Hepatocyte (in vitro differentiated cells): ENCODE data around the gene HADHA.

Experiments used
- EZH2 ChIP-seq: fragments of 200-600 bp; sonication (generic); IDR thresholded peaks from 2 replicates; pipeline ENCODE4 v1.6.1; 2016; ENCODE audit warnings: antibody characterized with exemption, mild to moderate bottlenecking, borderline replicate concordance
- EZH2phosphoT487 ChIP-seq: fragments of 200-600 bp; sonication (generic); IDR thresholded peaks from one replicate; pipeline ENCODE4 v1.6.1; 2018; ENCODE audit warnings: antibody characterized with exemption, mild to moderate bottlenecking, low read depth, moderate library complexity; ENCODE audit not compliant: unreplicated experiment, severe bottlenecking
- TF ChIP-seq, protein P1 (sequence below): fragments of 200-600 bp; sonication (generic); IDR thresholded peaks from 2 replicates; pipeline ENCODE4 v1.5.1; 2016; ENCODE audit warnings: antibody characterized with exemption, mild to moderate bottlenecking; ENCODE audit not compliant: poor library complexity

DNA sequence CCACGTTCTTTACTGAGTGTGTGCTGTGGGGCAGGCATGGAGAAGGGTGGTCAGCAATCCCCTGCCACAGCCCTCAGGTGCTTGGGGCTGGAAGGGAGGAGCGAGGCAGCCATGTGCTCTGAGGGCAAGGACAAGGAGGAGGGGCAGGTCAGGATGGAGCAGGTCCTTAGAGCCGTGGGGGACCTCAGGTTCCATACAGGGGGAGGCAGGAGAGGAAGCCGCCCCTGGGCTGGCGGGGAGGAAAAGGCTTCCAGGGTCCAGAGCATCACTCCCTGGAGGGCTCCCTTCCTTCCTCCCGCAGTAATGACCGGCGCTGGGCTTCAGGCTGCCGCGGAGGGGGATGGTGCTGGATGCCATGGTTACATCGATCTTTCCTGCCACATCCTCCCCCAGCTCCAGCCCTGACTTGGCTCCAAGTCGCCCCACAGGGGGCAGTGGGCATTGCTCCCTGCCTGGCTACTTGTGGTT, 65.0 kb downstream of the HADHA start:
- TF ChIP-seq, protein P1, sequence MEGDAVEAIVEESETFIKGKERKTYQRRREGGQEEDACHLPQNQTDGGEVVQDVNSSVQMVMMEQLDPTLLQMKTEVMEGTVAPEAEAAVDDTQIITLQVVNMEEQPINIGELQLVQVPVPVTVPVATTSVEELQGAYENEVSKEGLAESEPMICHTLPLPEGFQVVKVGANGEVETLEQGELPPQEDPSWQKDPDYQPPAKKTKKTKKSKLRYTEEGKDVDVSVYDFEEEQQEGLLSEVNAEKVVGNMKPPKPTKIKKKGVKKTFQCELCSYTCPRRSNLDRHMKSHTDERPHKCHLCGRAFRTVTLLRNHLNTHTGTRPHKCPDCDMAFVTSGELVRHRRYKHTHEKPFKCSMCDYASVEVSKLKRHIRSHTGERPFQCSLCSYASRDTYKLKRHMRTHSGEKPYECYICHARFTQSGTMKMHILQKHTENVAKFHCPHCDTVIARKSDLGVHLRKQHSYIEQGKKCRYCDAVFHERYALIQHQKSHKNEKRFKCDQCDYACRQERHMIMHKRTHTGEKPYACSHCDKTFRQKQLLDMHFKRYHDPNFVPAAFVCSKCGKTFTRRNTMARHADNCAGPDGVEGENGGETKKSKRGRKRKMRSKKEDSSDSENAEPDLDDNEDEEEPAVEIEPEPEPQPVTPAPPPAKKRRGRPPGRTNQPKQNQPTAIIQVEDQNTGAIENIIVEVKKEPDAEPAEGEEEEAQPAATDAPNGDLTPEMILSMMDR: no peak
- no peak for TF ChIP-seq EZH2phosphoT487
- no peak for TF ChIP-seq EZH2
